NCI-H2081 treated with DMSO at 0.1 percent for 48 hours (cell line): ENCODE measurements around the gene NSUN7.
"Not testable (repeated sequence)": the region's sequence is repeated elsewhere in the genome, so short reads cannot be mapped to it uniquely, and the experiment has no call there.

Experiments used
- DNase-seq: peaks from one replicate; lab custom pipeline; 2025; lab: John Stamatoyannopoulos, UW

Gene NSUN7, protein sequence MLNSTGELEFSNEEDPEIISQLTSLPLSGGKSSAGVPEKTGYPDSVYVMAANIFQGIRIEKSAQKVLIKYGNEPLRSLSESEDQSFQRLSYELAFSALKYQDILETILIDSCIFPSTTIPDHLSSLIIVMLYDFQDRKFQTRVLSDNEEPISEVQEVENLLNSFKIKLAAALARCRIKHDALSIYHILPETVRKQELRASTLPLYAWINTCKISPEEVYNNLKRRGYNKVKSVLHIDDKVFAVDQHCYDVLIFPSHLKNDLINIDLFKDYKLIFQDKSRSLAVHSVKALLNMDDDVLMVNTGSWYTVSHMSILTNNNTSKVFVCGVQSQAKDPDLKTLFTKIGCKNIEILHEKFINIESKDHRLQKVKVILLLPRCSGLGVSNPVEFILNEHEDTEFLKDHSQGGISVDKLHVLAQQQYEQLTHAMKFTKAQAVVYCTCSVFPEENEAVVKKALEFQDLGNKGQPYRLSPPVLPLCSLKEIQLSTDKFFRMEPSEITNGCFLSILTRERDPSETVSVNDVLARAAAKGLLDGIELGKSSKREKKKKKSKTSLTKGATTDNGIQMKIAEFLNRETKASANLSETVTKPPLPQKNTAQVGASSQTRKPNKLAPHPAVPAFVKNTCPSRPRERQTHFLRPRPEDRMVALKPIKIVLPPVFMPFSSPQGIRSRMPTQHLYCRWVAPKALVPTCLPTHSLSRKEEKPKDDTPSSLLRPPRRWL

DNA sequence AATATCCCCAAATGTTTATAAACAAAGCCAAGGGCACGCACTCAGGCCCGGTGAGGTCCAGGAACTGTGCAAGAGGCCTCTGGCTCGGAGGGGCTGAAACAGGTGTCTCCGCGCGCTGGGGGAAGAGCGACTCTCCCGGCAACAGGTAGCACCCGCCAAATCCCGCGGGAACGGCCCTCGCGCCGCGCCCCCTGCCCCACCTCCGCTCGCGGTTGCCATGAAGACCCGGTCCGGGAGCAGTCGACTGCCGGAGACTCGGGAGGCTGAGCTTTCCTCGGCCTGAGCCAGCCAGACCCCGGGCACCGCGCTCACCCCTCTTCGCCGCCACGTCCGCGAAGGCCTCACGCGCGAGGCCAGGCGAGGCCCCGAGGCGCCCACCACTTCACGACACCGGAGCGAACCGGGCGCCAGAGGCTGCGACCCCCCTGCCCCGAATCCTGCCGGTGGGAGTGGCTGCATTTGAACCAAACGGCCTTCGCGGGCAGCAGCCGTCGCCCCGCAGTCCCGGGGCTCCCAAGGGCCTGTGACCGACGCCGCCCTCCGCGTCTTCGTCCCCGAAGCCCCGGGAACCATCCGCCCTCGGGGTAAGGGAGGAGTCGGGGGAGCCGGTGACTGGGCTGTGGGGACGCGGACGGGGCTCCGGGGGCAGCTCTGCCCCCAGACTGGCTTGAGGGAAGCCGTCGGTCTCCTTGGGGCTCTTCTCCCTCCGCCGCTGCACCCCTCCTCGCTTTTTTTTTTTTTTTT lies at the start of gene NSUN7:
Gene NSUN7, plus strand, starts transcription at position 239 of the 744 bp plus-strand sequence. CDS start 739 bp downstream, outside the sequence.
- peak; percentile 22 for DNase-seq

DNA sequence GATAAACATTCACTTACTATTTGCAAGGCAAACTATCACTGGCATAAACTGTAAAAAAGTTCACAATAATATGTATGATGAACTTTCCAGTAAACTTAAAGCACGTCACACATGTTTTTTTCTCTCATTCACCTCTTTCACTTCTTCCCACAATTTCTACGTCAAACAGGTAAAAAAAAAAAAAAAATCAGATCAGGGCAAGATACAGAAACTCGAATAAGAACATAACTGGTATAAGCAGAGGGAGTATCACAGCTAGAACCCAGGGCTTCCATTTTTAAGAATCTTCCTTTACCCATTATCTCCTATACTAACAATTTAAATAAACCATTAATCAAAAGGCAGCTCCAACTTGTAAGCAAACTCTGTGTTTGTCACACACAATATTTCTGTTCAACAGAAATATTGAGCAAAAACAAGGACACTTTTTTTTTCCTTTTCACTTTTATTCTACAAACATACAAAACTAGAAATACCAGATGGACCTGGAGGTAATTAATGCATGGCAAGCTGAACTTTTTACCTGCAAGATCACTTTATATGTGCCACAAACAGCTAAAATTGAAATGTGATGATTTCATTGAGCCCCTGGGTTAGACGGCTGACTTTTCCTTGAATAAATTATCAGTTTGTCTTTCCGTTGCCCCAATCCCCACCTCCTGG lies 47.5 kb upstream of the NSUN7 start:
- no peak for DNase-seq

DNA sequence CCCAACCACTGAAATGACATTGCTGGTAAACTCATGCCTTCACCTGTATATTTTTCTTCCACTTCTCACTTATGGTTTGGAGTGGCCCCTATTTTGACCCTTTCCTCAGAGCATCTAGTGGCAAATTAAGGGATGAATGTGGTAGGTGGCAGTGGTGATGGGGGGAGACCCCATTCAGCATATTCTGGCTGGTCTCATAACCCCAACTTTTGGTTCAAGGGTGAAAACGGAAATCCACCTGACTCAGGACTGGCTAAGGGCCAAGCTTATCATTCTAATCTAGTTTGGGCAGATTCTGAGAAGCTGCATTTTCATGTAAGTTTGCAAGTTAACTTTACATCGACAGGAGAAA lies 47.0 kb upstream of the NSUN7 start:
- DNase-seq: no peak

DNA sequence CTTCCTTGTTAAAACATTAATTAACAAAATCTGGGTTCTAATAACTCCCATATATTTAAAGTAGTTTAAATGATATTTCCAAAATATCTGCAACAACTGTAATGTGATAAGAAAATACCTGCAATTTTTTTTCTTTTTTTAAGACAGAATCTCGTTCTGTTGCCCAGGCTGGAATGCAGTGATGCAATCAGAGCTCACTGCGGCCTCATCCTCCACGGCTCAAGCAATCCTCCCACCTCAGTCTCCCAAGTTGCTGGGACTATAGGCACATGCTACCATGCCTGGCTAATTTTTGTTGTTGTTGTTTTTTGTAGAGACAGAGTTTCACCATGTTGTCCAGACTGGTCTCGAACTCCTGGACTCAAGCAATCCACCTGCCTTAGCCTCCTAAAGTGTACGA lies 45.7 kb upstream of the NSUN7 start:
- no peak for DNase-seq

DNA sequence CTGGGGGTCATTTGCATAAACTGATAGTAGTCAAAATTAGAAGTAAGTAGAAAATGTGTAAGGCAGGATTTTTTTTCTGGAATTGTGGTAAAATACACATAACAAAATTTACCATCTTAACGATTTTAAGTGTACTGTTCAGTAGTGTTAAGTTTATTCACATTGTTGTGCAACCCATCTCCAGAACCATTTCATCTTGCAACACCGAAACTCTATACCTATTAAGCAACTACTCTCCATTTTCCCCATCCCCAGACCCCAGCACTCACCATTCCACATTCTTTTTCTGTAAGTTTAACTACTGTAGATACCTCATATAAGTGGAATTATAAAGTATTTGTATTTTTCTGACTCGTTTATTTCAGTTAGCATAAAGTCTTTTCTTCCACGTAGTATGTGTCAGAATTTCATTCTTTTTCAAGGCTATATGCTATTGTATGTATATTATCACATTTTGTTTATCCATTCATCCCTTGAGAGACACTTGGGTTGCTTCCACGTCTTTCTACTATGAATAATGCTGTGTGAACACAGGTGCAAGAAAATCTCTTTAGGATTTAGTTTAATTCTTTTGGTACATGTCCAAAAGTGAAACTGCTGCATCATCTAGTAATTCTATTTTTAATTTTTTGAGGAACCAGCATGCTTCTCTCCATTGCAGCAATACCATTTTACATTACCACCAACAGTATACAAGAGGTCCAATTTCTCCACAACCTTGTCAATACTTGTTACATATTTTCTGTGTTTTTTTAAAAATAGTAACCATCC lies 39.1 kb upstream of the NSUN7 start:
- no peak for DNase-seq

DNA sequence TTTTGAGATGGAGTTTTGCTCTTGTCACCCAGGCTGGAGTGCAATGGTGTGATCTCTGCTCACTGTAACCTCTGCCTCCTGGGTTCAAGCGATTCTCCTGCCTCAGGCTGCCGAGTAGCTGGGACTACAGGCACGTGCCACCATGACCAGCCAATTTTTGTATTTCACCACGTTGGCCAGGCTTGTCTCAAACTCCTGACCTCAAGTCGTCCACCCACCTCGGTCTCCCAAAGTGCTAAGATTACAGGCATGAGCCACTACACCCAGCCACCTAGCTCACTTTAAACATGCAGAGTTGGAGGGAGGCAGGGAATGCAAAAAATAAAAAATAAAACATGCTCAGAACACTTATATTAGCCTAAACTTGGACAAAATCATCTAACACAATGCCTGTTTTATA lies 36.8 kb upstream of the NSUN7 start:
- DNase-seq: not testable (repeated sequence)

DNA sequence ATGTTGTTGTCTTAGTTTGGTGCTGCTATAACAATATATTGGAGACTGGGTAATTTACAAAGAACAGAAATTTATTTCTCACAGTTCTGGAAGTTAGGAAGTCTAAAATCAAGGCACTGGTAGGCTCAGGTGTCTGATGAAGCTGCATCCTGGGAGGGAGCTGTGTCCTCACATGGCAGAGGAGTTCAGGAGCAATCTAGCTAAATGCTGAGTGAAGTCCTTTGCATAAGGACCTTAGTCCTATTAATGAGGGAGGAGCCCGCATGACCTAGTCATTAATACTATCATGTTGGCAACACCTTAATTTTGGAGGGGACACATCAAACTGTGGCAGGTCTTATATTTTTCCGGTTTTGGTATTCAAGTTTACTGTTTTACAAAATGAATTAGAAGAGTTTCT lies 36.0 kb upstream of the NSUN7 start:
- DNase-seq: no peak

DNA sequence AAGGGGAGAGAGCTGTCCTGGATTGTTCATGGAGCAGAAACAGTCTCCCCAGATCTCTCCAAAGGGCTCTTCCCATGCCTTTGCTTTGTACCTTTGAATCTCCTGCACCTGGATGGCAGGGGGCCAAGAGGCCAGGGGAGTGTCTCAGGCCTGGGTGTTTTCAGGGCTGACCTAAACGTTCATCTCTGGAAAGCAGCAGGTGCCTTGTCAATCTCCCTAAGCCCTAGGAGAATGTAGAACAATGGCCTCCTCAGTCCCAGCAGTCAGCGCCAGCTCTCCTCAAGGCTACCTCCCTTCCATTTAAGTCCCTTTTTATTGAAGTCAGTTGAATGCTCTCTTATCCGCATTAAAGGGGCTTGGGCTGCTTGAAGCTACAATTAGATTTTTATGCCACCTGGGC lies 31.2 kb upstream of the NSUN7 start:
- DNase-seq: no peak

- peak; percentile 60 for DNase-seq
These were observed 30.6 kb upstream of the NSUN7 start for GRCh38 chr4:40719008-40719623.

GRCh38 chr4:40720351-40720750 lies 29.4 kb upstream of the NSUN7 start:
- no peak for DNase-seq

GRCh38 chr4:40720916-40721315 lies 28.8 kb upstream of the NSUN7 start:
- no peak for DNase-seq

DNA sequence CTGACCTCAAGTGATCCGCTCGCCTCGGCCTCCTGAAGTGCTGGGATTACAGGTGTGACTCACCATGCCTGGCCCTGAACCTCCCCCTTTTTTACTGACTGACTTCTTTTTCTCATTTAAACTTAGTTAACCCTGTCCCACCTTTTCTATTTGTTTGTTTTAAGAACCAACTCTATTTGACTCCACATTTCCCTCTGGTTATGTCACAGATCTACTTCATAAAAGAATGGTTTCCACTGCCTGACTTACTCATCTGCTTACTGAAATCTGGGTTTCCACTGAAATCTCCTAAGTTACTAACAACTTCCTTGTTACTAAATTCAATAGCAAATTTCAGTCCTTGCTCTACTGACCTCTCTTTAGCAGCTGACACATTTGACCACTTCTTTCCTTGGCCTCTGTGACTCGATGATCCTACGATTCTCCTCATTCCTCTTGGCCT lies 28.0 kb upstream of the NSUN7 start:
- no peak for DNase-seq

DNA sequence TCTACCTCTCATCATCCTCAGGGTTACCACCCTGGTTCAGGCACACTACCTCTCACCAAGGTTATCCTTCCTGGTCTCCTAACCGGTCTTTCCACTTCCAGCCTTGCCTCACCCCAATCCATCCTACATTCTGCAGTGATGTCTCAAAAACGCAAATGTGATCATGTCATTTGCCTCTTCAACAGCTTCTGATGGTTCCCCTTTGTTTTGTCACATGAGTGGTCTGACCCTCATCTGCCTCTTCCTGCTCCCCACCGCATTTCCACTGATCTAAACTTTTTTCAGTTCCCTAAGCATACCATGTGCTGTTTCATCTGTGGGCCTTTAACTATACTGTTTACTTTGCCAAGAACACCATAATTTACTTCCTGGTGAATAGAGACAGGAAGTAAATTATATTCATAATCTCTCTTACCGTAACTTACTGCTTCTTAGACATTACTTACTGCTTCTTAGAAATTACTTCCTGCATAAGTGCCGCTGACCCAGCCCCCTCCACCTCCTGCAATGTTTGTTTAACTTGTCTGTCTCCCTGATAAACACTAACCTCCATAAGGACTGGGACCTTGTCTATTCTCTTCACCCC lies 27.1 kb upstream of the NSUN7 start:
- no peak for DNase-seq

GRCh38 chr4:40723728-40724127 lies 26.0 kb upstream of the NSUN7 start:
- no peak for DNase-seq

DNA sequence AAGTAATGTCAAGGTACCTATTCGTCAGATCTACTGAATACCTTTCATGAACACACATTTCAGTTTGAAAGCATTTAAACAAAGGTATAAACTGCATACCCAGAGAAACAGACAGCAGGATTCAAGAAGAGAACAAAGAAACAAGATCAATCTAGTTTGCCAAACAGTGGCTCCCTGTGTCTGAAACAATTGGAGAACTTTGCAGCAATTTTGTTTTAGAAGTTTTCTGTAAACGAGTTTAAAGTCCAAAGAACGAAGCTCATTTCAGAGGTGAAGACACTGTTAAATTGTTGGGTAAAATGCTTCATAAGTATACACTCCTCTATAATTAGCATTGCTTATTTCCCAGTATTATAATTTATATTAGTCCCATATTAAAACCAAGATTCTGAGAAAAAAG lies 21.4 kb upstream of the NSUN7 start:
- DNase-seq: no peak

DNA sequence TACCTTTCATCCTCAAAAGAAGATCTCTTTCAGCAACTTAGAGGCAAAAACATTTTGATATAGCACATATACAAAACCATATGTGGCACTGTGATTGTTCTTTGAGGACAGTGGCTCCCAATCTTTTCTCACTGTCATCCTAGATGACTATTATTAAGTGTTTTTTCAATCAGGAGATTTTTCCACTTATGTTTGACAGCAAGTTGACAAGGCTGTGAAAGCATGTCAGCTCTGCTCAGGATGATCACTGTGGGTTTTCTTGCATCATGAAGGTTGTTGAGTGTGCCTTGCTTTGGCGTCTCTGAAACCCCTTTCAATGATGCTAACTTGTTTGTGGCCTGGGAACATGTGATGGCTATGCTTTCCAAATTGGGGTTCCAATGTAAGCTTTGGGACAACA lies 20.2 kb upstream of the NSUN7 start:
- no peak for DNase-seq

DNA sequence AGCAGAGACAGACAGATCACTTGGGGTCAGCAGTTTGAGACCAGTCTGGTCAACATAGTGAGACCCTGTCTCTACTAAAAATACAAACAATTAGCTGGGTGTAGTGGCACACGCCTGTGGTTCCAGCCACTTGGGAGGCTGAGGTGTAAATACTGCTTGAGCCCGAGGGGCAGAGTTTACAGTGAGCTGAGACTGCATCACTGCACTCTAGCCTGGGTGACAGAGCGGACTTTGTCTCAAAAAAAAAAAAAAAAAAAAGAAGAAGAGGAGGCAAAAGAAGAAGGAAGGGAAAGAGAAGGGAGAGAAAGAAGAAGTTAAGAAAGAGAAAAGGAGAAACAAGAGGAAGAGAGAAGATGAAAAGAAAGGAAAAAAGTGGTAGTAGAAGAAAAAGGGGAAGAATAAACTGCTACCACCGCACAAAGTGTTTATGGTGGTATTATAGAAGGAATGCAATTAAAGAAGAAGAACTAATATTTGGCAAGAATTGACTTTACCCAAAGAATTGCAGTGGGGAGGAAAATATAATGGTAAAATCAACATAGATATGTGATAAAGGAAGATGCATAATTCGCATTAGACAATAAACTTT lies 19.6 kb upstream of the NSUN7 start:
- DNase-seq: no peak

GRCh38 chr4:40731361-40731760 lies 18.4 kb upstream of the NSUN7 start:
- DNase-seq: no peak

- peak; percentile 64 for DNase-seq
These were observed 17.9 kb upstream of the NSUN7 start for GRCh38 chr4:40731792-40732245.

- DNase-seq: no peak
These were observed 16.0 kb upstream of the NSUN7 start for GRCh38 chr4:40733752-40734151.
